ENCODE data around the gene MXD4. TPM values are rescaled to one million over a fixed set of nuclear protein-coding genes. Genes with fewer than 3 reads are reported as not detected.
A peak's percentile ranks its signal among the peaks of the same experiment; 100 is the strongest.

Gene MXD4
- total RNA-seq, 4 donors from 2014 or later: 38.8 to 86.4 (median 59.2) TPM

DNA sequence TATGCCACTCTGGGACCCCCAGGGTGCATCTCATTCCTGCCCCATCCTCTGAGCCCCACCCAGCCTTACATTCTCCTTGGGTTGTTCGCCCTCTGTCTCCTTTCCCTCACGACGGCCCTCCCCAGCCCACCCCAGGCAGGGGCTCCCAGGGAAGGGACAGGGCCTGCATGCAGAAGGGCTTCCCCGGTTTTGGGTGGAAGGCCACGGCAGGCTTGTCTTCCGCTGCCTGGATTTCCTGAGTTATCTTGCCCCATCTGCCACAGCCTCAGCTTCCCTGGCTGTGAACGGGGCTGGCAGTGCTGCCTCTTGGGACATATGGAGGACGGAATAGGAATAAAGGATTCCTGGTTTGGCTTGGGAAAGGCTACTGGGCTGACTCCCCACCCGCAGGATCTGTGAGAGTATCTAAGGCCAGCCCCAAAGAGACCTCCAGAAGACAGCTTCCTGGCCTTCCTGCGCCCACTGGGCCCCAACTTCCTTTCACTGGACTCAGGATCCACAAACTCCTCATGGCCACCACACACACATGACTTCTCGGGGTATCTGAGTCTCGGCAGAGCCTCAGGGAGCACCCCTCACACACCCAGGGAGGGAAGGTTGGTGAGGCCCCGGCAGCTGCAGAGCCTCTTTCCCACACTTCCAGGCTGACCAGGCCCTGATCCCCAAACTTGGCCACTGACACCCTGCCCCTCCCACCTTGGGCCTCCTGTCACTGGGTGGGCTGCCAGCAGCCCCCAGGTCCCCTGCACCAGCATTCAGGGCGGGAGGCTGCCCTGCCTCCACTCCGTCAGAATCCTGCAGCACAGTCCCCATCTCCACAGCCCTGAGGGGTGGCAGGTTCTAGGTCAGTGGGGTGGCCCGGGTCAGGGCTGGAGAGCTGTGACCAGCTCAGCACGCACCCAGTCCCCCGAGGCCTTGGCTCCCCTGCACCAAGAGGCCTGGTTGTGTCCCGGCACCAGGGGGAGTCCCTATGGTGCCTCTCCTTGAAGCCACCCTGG, 3.5 kb upstream of the MXD4 start:
- intact Hi-C loops (cut with DNase I): no loop called here
- H3K9me3 ChIP-seq: no peaks in the 10 kb centered on the region
- no peak for DNase-seq (ENCODE audit: extremely low spot score)
- TF ChIP-seq, protein P1, sequence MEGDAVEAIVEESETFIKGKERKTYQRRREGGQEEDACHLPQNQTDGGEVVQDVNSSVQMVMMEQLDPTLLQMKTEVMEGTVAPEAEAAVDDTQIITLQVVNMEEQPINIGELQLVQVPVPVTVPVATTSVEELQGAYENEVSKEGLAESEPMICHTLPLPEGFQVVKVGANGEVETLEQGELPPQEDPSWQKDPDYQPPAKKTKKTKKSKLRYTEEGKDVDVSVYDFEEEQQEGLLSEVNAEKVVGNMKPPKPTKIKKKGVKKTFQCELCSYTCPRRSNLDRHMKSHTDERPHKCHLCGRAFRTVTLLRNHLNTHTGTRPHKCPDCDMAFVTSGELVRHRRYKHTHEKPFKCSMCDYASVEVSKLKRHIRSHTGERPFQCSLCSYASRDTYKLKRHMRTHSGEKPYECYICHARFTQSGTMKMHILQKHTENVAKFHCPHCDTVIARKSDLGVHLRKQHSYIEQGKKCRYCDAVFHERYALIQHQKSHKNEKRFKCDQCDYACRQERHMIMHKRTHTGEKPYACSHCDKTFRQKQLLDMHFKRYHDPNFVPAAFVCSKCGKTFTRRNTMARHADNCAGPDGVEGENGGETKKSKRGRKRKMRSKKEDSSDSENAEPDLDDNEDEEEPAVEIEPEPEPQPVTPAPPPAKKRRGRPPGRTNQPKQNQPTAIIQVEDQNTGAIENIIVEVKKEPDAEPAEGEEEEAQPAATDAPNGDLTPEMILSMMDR (IDR thresholded peaks at IDR 0.05): no peak
- TF ChIP-seq EP300 (IDR thresholded peaks at IDR 0.05) (no peak), POLR2AphosphoS5 (IDR thresholded peaks at IDR 0.05) (no peak), POLR2A (IDR thresholded peaks at IDR 0.05; ENCODE audit: low read depth) (no peak)
- peak overlapping the region; percentile 50 to 79 (median 61) for H3K27ac ChIP-seq (replicated peaks in 1 of 4)
- H3K4me3 ChIP-seq: peak overlapping the region in 1 of 4 donors; percentile 10
- peaks cover 0 to 5% (median 2%) of the 10 kb centered on the region in 4 donors for H3K36me3 ChIP-seq
- 88% methylated on average over 14 of the region's 19 CpGs for WGBS
- H3K27me3 ChIP-seq: no peaks in the 10 kb centered on the region
- H3K4me1 ChIP-seq: peaks cover 37 to 59% (median 47%) of the 10 kb centered on the region in 4 donors

DNA sequence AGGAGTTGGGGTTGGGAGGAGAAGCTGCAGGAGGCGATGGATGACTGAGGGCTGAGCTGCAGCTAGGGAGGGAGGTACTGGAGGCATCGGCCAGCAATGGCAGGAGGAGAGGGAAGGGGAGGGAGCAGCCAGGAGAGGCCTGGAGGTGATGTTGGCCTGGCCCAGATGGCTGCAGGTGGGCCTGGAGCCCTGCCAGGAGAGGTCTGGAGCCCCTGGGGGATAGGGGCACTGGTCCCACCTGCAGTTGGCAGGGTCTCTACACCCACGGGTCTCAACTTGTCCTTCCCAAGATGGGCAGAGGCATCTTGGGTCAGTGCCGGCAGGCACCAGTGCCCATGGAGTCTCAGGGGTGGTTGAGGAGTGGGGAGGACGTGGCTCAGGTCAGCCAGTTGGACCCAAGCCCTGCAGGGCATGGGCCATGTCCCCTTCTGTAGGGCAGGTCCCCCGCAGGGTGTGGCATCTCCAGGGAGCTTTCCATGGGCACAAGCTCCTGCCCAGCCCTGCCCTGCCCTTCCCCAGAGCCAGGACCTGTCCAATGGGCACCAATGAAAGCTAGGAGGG, 2.7 kb upstream of the MXD4 start:
- 75% methylated on average over 3 of the region's 6 CpGs for WGBS
- TF ChIP-seq, protein P1 (IDR thresholded peaks at IDR 0.05): no peak
- TF ChIP-seq EP300 (IDR thresholded peaks at IDR 0.05) (no peak), POLR2A (IDR thresholded peaks at IDR 0.05; ENCODE audit: low read depth) (no peak), POLR2AphosphoS5 (IDR thresholded peaks at IDR 0.05) (no peak)
- H3K27me3 ChIP-seq: no peaks in the 10 kb centered on the region
- peak overlapping the region in 1 of 4 donors; percentile 79 for H3K27ac ChIP-seq (replicated peaks in 1 of 4)
- H3K9me3 ChIP-seq: no peaks in the 10 kb centered on the region
- no peak for DNase-seq (ENCODE audit: extremely low spot score)
- peaks cover 0 to 2% (median 0%) of the 10 kb centered on the region in 4 donors for H3K36me3 ChIP-seq
- intact Hi-C loops (cut with DNase I): loop anchor here (5.0 kb wide), 2 partner anchors 153 to 273 kb away; partner anchors contain the start of genes CFAP99, FAM193A and ZFYVE28
- peaks cover 45 to 68% (median 55%) of the 10 kb centered on the region in 4 donors for H3K4me1 ChIP-seq
- H3K4me3 ChIP-seq: no peak overlapping the region

DNA sequence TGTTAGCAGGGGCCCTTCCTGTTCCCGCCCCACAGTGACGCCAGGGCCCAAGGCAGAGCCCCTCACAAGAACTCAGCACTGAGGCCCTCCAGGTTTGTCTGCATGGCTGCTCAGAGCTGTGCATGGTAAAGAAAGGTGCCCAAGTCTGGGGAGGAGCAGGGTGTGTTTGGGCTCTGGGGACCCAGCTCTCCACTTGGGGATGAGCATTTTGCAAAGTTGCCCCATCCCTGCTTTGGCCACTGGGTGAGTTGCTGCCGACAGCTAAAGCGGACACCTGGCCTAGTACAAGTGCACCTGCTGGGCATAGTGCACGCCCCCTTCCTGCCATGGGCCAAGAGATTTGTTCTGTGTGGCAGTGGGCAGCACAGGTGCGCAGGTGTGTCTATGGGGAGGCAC, 2.0 kb upstream of the MXD4 start:
- Histone ChIP-seq H3K27me3 (no peaks in the 10 kb centered on the region), H3K27ac (replicated peaks in 1 of 4) (no peak overlapping the region), H3K36me3 (peaks cover 0 to 2% (median 0%) of the 10 kb centered on the region in 4 donors), H3K4me3 (no peak overlapping the region), H3K9me3 (no peaks in the 10 kb centered on the region), H3K4me1 (peaks cover 48 to 74% (median 62%) of the 10 kb centered on the region in 4 donors)
- WGBS: no CpG with 5 or more reads among the region's 6 CpGs
- TF ChIP-seq POLR2A (IDR thresholded peaks at IDR 0.05; ENCODE audit: low read depth) (no peak), EP300 (IDR thresholded peaks at IDR 0.05) (no peak), POLR2AphosphoS5 (IDR thresholded peaks at IDR 0.05) (no peak)
- TF ChIP-seq, protein P1 (IDR thresholded peaks at IDR 0.05): no peak
- intact Hi-C loops (cut with DNase I): loop anchor here (5.0 kb wide), 2 partner anchors 153 to 273 kb away; partner anchors contain the start of genes CFAP99, FAM193A and ZFYVE28
- DNase-seq (ENCODE audit: extremely low spot score): no peak

DNA sequence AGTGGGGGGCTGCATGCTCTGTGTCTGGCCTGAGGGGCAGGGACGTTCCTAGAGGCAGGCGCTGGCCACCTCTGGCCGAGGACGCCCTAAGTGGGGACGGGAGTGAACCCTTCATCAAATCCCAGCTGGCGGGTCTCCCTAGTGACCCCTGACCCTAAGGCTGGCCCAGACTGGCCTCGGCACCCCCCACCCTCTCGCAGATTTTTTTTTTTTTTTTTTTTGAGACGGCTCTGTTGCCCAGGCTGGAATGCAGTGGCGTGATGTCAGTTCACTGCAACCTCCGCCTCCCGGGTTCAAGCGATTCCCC, 988 bp upstream of the MXD4 start:
- Histone ChIP-seq H3K36me3 (peaks cover 0 to 8% (median 5%) of the 10 kb centered on the region in 4 donors), H3K9me3 (no peaks in the 10 kb centered on the region), H3K4me1 (peaks cover 58 to 84% (median 72%) of the 10 kb centered on the region in 4 donors), H3K27me3 (no peaks in the 10 kb centered on the region), H3K27ac (replicated peaks in 1 of 4) (peak overlapping the region; percentile 93 to 96 (median 94)), H3K4me3 (peak overlapping the region; percentile 61 to 93 (median 78))
- DNase-seq (ENCODE audit: extremely low spot score): no peak
- 45% methylated on average over 10 of the region's 13 CpGs for WGBS
- TF ChIP-seq POLR2AphosphoS5 (IDR thresholded peaks at IDR 0.05) (no peak), POLR2A (IDR thresholded peaks at IDR 0.05; ENCODE audit: low read depth) (no peak), EP300 (IDR thresholded peaks at IDR 0.05) (no peak)
- TF ChIP-seq, protein P1 (IDR thresholded peaks at IDR 0.05): no peak
- intact Hi-C loops (cut with DNase I): loop anchor here (5.0 kb wide), 2 partner anchors 154 to 274 kb away; partner anchors contain the start of genes CFAP99, FAM193A and ZFYVE28

Measured in esophagus muscularis mucosa (tissue), 4 donors.